ENCODE measurements around the gene SLC25A41. TPM values are rescaled to one million over a fixed set of nuclear protein-coding genes. Genes with fewer than 3 reads are reported as not detected.

Gene SLC25A41
- total RNA-seq, 1 donor from 2014 or later = 1.8 TPM

DNA sequence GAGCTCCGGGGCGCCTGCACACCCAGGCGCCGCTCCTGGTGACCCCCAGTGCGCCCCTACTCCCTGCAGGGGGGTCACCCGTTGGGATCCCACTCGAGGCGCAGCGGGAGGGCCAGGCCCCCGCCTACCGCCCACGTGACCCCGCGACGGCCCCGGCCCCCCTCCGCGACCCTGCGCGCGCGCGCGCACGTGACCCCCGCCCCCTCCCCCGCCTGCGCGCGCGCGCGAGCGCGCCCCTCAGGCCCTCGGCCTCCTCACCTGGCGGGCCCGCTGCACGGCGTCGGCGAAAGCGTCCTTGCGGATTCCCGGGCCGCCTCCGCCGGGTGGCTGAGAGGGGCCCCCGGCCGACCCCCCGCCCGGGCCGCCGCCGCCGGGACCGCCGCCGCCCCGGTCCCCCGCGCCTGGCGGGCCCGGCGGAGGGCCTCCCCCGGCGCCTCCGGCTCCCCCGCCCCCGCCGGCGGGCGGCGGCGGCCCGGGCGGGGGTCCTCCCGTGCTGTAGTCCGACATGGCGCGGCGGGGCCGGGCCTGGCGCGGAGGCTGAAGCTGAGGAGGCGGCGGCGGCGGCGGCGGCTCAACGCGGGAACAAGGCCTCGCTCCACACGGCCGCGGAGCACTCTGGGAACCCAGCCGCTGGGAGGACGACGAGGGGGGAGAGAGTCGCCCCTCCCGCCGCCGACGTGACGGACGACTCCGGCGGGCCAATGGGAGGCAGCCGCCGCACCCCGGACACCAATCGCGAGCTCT lies 9.2 kb downstream of the SLC25A41 start, which contains the start of gene KHSRP:
Gene KHSRP (minus strand): TSS at position 617 of the 744 bp plus-strand sequence. CDS start 110 bp downstream, at position 507.
- peak within 1 kb of the TSS; percentile 83 for H3K27ac Mint-ChIP-seq
- H3K4me3 Mint-ChIP-seq = peak within 1 kb of the TSS; percentile 84
- no peak for DNase-seq (ENCODE audit: low spot score in 2 of 2, unreplicated experiment in 2 of 2)
- TF ChIP-seq, protein P1, sequence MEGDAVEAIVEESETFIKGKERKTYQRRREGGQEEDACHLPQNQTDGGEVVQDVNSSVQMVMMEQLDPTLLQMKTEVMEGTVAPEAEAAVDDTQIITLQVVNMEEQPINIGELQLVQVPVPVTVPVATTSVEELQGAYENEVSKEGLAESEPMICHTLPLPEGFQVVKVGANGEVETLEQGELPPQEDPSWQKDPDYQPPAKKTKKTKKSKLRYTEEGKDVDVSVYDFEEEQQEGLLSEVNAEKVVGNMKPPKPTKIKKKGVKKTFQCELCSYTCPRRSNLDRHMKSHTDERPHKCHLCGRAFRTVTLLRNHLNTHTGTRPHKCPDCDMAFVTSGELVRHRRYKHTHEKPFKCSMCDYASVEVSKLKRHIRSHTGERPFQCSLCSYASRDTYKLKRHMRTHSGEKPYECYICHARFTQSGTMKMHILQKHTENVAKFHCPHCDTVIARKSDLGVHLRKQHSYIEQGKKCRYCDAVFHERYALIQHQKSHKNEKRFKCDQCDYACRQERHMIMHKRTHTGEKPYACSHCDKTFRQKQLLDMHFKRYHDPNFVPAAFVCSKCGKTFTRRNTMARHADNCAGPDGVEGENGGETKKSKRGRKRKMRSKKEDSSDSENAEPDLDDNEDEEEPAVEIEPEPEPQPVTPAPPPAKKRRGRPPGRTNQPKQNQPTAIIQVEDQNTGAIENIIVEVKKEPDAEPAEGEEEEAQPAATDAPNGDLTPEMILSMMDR (IDR thresholded peaks at IDR 0.05; ENCODE audit: unreplicated experiment) = no peak
- H3K36me3 Mint-ChIP-seq = peaks cover 8% of the 10 kb centered on the region
- peaks cover under 1% of the 10 kb centered on the region for H3K27me3 Mint-ChIP-seq (ENCODE audit: low read depth)
- H3K9me3 Mint-ChIP-seq = no peaks in the 10 kb centered on the region
- peaks cover 19% of the 10 kb centered on the region for H3K4me1 Mint-ChIP-seq

DNA sequence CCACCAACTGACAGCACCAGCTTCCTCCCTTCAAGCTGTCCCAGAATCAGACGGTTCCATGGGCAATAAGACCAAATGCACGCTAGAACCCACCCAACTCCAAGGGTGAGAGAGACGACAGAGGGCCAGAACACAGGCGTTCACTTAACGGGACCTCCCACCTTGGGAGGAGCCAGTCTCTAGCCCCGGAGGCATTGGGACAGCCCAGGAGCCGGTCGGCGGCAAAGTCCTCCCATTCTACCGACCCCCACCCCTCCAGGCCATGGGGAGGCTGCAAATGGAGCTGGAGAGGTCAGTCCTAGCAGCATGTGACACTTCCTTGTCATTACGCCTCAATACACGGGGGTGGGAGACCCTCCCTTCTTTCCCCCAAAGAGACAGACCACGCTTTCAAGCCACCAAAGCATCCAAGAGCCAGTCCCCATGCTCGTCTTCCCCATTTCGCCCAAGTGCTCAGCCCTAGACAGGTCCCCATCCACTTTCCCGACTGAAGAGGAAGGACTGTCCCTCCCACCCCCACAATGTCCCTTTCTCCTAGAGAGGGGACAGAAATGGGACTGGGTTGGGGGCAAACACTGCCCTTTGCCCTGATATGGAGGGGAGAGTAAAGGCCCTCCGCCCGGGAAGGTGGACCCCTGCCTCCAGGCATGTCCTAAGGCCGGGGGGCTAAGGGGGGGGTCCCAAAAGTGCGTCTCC lies 9.9 kb downstream of the SLC25A41 start:
- Mint-ChIP-seq H3K27ac (peak overlapping the region; percentile 83), H3K4me3 (peak overlapping the region; percentile 84), H3K4me1 (peaks cover 19% of the 10 kb centered on the region), H3K36me3 (peaks cover 9% of the 10 kb centered on the region), H3K9me3 (no peaks in the 10 kb centered on the region), H3K27me3 (ENCODE audit: low read depth) (no peaks in the 10 kb centered on the region)
- no peak for DNase-seq (ENCODE audit: low spot score in 2 of 2, unreplicated experiment in 2 of 2)
- TF ChIP-seq, protein P1 (IDR thresholded peaks at IDR 0.05; ENCODE audit: unreplicated experiment) = no peak

DNA sequence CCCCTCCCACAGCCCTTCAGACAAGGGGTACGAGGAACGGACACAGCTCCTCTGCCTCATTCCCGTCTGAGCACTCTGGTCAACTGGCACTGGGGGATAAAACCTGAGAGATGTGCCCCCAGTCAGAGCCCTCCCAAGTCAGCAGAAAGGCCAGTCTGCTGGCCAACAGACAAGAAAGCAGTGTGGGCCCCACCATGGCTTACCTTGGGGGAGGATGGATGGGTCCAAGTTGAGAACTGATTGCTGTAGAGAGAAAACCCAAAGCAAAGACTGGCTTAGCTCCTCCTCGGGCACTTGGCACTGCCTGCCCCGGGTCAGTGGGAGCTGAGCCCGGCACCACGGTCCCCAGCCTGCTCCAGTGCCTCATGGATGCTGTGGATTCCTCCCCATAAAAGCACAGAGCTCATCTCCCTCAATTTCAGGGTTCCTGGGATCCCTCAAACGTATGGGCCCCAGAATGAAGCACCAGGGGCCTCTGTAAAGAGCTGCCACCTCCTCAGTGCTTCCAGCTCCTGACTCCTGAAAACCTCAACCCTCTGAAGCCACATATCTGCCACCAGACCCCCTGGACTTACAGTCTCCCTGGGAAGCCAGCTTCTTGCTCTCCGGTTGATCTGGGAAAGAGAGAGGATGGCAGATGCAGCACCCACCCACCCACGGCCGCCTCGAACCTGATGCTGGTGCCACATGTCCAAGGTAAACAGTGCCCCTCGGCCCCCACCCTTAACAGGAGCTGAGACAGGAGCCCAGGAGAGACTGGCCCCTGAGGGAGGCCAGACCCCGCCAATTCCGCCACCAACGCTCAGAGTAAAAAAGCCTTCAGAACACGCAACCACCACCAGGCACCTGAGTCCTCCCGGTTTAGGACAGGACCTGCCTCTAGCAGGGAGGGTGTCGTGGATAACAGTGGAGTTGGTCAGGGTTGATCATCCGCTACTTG lies 12.2 kb downstream of the SLC25A41 start:
- Mint-ChIP-seq H3K4me3 (no peak overlapping the region), H3K9me3 (no peaks in the 10 kb centered on the region), H3K27ac (peak overlapping the region; percentile 47), H3K4me1 (peaks cover 19% of the 10 kb centered on the region), H3K27me3 (ENCODE audit: low read depth) (no peaks in the 10 kb centered on the region), H3K36me3 (peaks cover 15% of the 10 kb centered on the region)
- no peak for DNase-seq (ENCODE audit: low spot score in 2 of 2, unreplicated experiment in 2 of 2)
- TF ChIP-seq, protein P1 (IDR thresholded peaks at IDR 0.05; ENCODE audit: unreplicated experiment) = no peak

DNA sequence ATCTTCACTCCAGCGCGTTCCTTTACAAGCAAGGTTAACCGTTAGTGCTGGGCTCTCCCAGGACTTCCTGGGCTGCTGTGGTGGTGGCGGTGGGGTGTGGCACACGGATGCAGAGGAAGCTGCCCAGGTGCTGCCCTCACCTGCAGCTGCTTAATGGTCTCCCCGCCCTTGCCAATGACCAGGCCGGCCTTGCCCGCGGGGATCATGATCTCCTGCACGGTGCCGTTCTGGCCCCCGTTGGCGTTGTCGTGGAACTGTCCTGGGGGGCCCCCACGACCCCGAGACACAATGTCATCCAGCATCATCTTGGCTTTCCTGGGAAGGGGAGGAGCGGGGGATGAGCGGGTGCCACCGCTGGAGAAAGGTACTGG lies 15.0 kb downstream of the SLC25A41 start:
- H3K4me1 Mint-ChIP-seq = peaks cover 23% of the 10 kb centered on the region
- H3K4me3 Mint-ChIP-seq = no peak overlapping the region
- H3K27me3 Mint-ChIP-seq (ENCODE audit: low read depth) = no peaks in the 10 kb centered on the region

More for the DNA sequence above, 15.0 kb downstream of the SLC25A41 start:
- TF ChIP-seq, protein P1 (IDR thresholded peaks at IDR 0.05; ENCODE audit: unreplicated experiment) = no peak
- no peak overlapping the region for H3K27ac Mint-ChIP-seq
- H3K36me3 Mint-ChIP-seq = peaks cover 22% of the 10 kb centered on the region
- no peak for DNase-seq (ENCODE audit: low spot score in 2 of 2, unreplicated experiment in 2 of 2)
- H3K9me3 Mint-ChIP-seq = no peaks in the 10 kb centered on the region
